Activated naive CD8-positive, alpha-beta T cell treated with anti-CD3 and anti-CD28 coated beads, Interleukin-2, amount 50 U/mL, for 24 hours (primary cell): ENCODE measurements around the gene NFIB.

Source experiments
- ATAC-seq: fragments of 150-1000 bp; cut with Tn5 transposase; one replicate; pipeline ENCODE4 v1.10.0; 2021
- DNase-seq: peaks from one replicate; pipeline ENCODE4 v3.0.0; 2021
- H3K27ac Mint-ChIP-seq: one replicate; pipeline ENCODE4 v1.8.0; 2021; ENCODE audit warnings: mild to moderate bottlenecking, mixed read lengths
- H3K27me3 Mint-ChIP-seq: one replicate; pipeline ENCODE4 v1.8.0; 2021; ENCODE audit warnings: mixed read lengths
- H3K36me3 Mint-ChIP-seq: one replicate; pipeline ENCODE4 v1.8.0; 2021; ENCODE audit warnings: low read depth, mixed read lengths
- H3K4me1 Mint-ChIP-seq: one replicate; pipeline ENCODE4 v1.8.0; 2021; ENCODE audit warnings: mixed read lengths
- H3K4me3 Mint-ChIP-seq: one replicate; pipeline ENCODE4 v1.8.0; 2021; ENCODE audit warnings: mild to moderate bottlenecking, moderate library complexity, mixed read lengths
- H3K9me3 Mint-ChIP-seq: one replicate; pipeline ENCODE4 v1.8.0; 2021; ENCODE audit warnings: mixed read lengths

Gene NFIB

GRCh38 chr9:14211564-14211963 is 102.4 kb downstream of the NFIB start:
- Mint-ChIP-seq H3K9me3 (no peaks in the 10 kb centered on the region), H3K27ac (no peak overlapping the region), H3K27me3 (peaks cover 12% of the 10 kb centered on the region), H3K36me3 (no peaks in the 10 kb centered on the region), H3K4me3 (no peak overlapping the region), H3K4me1 (peaks cover 3% of the 10 kb centered on the region)
- ATAC-seq, result no peak
- no peak for DNase-seq

GRCh38 chr9:14210428-14210827 is 103.5 kb downstream of the NFIB start:
- Mint-ChIP-seq H3K27me3 (peaks cover 11% of the 10 kb centered on the region), H3K4me1 (peaks cover 3% of the 10 kb centered on the region), H3K4me3 (no peak overlapping the region), H3K9me3 (no peaks in the 10 kb centered on the region), H3K27ac (no peak overlapping the region), H3K36me3 (no peaks in the 10 kb centered on the region)
- ATAC-seq (no peak), DNase-seq (no peak)

GRCh38 chr9:14209399-14210345 is 104.3 kb downstream of the NFIB start:
- ATAC-seq (no peak), DNase-seq (no peak)
- H3K9me3 Mint-ChIP-seq, result no peaks in the 10 kb centered on the region
- no peak overlapping the region for H3K4me3 Mint-ChIP-seq
- H3K4me1 Mint-ChIP-seq, result peaks cover 3% of the 10 kb centered on the region
- no peaks in the 10 kb centered on the region for H3K36me3 Mint-ChIP-seq
- H3K27ac Mint-ChIP-seq, result no peak overlapping the region
- peaks cover 11% of the 10 kb centered on the region for H3K27me3 Mint-ChIP-seq

- H3K36me3 Mint-ChIP-seq, result no peaks in the 10 kb centered on the region
- ATAC-seq, result no peak
- H3K27ac Mint-ChIP-seq, result no peak overlapping the region
- no peaks in the 10 kb centered on the region for H3K9me3 Mint-ChIP-seq
- no peak for DNase-seq
- no peak overlapping the region for H3K4me3 Mint-ChIP-seq
- peaks cover 5% of the 10 kb centered on the region for H3K27me3 Mint-ChIP-seq
- peaks cover 3% of the 10 kb centered on the region for H3K4me1 Mint-ChIP-seq
Observed at GRCh38 chr9:14207352-14207995, 106.5 kb downstream of the NFIB start.

GRCh38 chr9:14205463-14205862 is 108.5 kb downstream of the NFIB start:
- Mint-ChIP-seq H3K4me3 (no peak overlapping the region), H3K9me3 (peaks cover 10% of the 10 kb centered on the region), H3K27me3 (peaks cover 3% of the 10 kb centered on the region), H3K27ac (no peak overlapping the region), H3K36me3 (no peaks in the 10 kb centered on the region), H3K4me1 (no peaks in the 10 kb centered on the region)
- ATAC-seq, result no peak
- no peak for DNase-seq

- peaks cover 10% of the 10 kb centered on the region for H3K9me3 Mint-ChIP-seq
Observed at GRCh38 chr9:14203356-14204056, 110.4 kb downstream of the NFIB start.

GRCh38 chr9:14198841-14199455 is 115.0 kb downstream of the NFIB start:
- DNase-seq, result no peak
- Mint-ChIP-seq H3K27me3 (peaks cover 1% of the 10 kb centered on the region), H3K27ac (no peak overlapping the region), H3K9me3 (peaks cover 14% of the 10 kb centered on the region), H3K4me1 (no peaks in the 10 kb centered on the region), H3K4me3 (no peak overlapping the region), H3K36me3 (no peaks in the 10 kb centered on the region)
- ATAC-seq, result no peak

More at GRCh38 chr9:14203356-14204056, 110.4 kb downstream of the NFIB start:
- Mint-ChIP-seq H3K36me3 (no peaks in the 10 kb centered on the region), H3K4me3 (no peak overlapping the region), H3K4me1 (no peaks in the 10 kb centered on the region), H3K27me3 (peaks cover 1% of the 10 kb centered on the region), H3K27ac (no peak overlapping the region)
- DNase-seq, result no peak
- no peak for ATAC-seq

- no peaks in the 10 kb centered on the region for H3K36me3 Mint-ChIP-seq
- ATAC-seq, result no peak
- H3K4me1 Mint-ChIP-seq, result no peaks in the 10 kb centered on the region
- H3K4me3 Mint-ChIP-seq, result no peak overlapping the region
- no peak for DNase-seq
- peaks cover 1% of the 10 kb centered on the region for H3K27me3 Mint-ChIP-seq
- no peak overlapping the region for H3K27ac Mint-ChIP-seq
- H3K9me3 Mint-ChIP-seq, result peaks cover 14% of the 10 kb centered on the region
Observed at GRCh38 chr9:14198047-14198840, 115.7 kb downstream of the NFIB start.

- Mint-ChIP-seq H3K27me3 (peaks cover 1% of the 10 kb centered on the region), H3K27ac (no peak overlapping the region), H3K36me3 (no peaks in the 10 kb centered on the region), H3K4me3 (no peak overlapping the region), H3K9me3 (peaks cover 14% of the 10 kb centered on the region), H3K4me1 (no peaks in the 10 kb centered on the region)
- DNase-seq, result no peak
- no peak for ATAC-seq
Observed at GRCh38 chr9:14197325-14197858, 116.5 kb downstream of the NFIB start.

GRCh38 chr9:14193328-14193990 is 120.5 kb downstream of the NFIB start:
- no peaks in the 10 kb centered on the region for H3K4me1 Mint-ChIP-seq
- H3K27ac Mint-ChIP-seq, result no peak overlapping the region
- DNase-seq (no peak), ATAC-seq (no peak)
- no peak overlapping the region for H3K4me3 Mint-ChIP-seq
- H3K27me3 Mint-ChIP-seq, result no peaks in the 10 kb centered on the region
- H3K36me3 Mint-ChIP-seq, result no peaks in the 10 kb centered on the region
- peaks cover 4% of the 10 kb centered on the region for H3K9me3 Mint-ChIP-seq

- no peak for DNase-seq
- Mint-ChIP-seq H3K9me3 (peaks cover 4% of the 10 kb centered on the region), H3K4me3 (no peak overlapping the region), H3K27ac (no peak overlapping the region), H3K36me3 (no peaks in the 10 kb centered on the region), H3K4me1 (no peaks in the 10 kb centered on the region), H3K27me3 (no peaks in the 10 kb centered on the region)
- ATAC-seq, result no peak
Observed at GRCh38 chr9:14192556-14192955, 121.4 kb downstream of the NFIB start.

GRCh38 chr9:14191512-14191911 is 122.4 kb downstream of the NFIB start:
- H3K36me3 Mint-ChIP-seq, result no peaks in the 10 kb centered on the region
- DNase-seq, result no peak
- H3K27me3 Mint-ChIP-seq, result no peaks in the 10 kb centered on the region
- no peak overlapping the region for H3K27ac Mint-ChIP-seq
- H3K9me3 Mint-ChIP-seq, result peaks cover 4% of the 10 kb centered on the region
- no peak for ATAC-seq
- H3K4me1 Mint-ChIP-seq, result no peaks in the 10 kb centered on the region
- no peak overlapping the region for H3K4me3 Mint-ChIP-seq

GRCh38 chr9:14190240-14190639 is 123.7 kb downstream of the NFIB start:
- H3K27me3 Mint-ChIP-seq, result no peaks in the 10 kb centered on the region
- H3K4me3 Mint-ChIP-seq, result no peak overlapping the region
- no peak for ATAC-seq
- H3K4me1 Mint-ChIP-seq, result no peaks in the 10 kb centered on the region
- no peak overlapping the region for H3K27ac Mint-ChIP-seq
- H3K36me3 Mint-ChIP-seq, result no peaks in the 10 kb centered on the region
- peaks cover 4% of the 10 kb centered on the region for H3K9me3 Mint-ChIP-seq
- no peak for DNase-seq
